Measurements from ENCODE around the gene CHST11. TPM values are rescaled to one million over a fixed set of nuclear protein-coding genes. Genes with fewer than 3 reads are reported as not detected.

Gene CHST11
- total and polyA plus RNA-seq, 3 donors from 2014 or later = 5.1 to 36.9 (median 23.9) TPM

DNA sequence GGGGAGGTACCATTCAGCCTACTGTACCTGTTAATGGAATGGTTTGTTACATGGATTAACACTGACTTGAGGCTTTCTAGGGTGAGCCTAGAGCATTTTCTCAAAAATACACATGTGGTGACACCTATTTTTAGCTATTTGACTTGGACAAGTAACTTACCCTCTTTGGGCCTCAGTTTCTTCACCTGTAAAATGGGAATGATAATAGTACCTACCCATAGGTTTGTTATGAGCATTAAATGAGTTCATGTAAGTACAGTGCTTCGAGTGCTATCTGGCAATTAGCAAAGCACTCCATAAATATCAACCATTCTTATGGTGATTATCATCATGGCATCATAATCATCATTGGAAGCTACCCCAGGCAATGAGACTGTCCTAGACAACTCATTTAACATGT, 216.5 kb downstream of the CHST11 start:
- Histone ChIP-seq H3K4me1 (peaks cover 59% of the 10 kb centered on the region), H3K27ac (peak overlapping the region; percentile 73 to 81), H3K36me3 (ENCODE audit: low read depth, missing control alignments) (no peaks in the 10 kb centered on the region), H3K4me3 (no peak overlapping the region), H3K27me3 (no peaks in the 10 kb centered on the region), H3K9me3 (no peaks in the 10 kb centered on the region)
- TF ChIP-seq, protein P1, sequence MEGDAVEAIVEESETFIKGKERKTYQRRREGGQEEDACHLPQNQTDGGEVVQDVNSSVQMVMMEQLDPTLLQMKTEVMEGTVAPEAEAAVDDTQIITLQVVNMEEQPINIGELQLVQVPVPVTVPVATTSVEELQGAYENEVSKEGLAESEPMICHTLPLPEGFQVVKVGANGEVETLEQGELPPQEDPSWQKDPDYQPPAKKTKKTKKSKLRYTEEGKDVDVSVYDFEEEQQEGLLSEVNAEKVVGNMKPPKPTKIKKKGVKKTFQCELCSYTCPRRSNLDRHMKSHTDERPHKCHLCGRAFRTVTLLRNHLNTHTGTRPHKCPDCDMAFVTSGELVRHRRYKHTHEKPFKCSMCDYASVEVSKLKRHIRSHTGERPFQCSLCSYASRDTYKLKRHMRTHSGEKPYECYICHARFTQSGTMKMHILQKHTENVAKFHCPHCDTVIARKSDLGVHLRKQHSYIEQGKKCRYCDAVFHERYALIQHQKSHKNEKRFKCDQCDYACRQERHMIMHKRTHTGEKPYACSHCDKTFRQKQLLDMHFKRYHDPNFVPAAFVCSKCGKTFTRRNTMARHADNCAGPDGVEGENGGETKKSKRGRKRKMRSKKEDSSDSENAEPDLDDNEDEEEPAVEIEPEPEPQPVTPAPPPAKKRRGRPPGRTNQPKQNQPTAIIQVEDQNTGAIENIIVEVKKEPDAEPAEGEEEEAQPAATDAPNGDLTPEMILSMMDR (IDR thresholded peaks at IDR 0.05) = no peak
- TF ChIP-seq POLR2A (IDR thresholded peaks at IDR 0.05) = no peak
- 70 to 82% methylated on average over 1 of the region's 1 CpG for WGBS, 2 donors
- intact Hi-C loops (cut with DNase I; ENCODE audit: low total_unique reads) = no loop called here
- DNase-seq = no peak

DNA sequence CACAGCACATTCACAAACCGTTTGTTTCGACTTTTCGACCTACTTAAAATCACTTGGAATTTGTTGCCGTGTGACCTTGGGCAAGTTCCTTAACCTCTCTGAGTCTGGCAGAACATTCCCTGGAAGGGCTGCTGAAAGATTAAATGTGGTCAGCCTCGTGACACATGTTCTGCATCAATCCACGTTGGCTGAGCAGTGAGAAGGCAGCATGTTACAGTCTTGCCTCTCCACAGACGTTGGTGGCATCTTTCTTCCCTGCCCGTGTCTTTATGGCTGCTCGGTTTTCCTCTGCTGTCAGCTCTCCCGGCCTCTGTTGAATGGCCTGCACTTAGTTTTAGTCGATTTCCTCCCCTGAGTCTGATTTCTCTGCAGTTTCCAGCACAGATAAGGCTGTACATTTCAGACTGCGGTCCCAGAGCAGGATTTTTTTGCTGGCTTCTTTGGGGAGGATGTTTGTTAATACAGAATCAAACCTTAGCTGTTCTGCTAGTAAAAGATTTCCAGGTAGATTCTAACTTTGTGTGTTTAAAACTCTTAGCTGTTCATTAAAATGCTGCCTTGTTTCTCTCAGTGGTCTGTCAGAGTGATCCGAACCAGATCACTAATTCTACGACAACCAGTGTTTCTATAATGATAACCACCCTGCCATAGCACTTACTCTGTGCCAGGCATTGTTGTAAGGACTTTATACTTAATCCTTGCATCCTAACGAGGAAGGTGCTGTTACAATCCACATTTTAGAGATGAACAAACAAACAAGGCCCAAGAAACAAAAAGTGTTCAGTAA, 217.1 kb downstream of the CHST11 start:
- Histone ChIP-seq H3K27ac (peak overlapping the region; percentile 73 to 81), H3K4me3 (no peak overlapping the region), H3K36me3 (ENCODE audit: low read depth, missing control alignments) (no peaks in the 10 kb centered on the region), H3K4me1 (peaks cover 53% of the 10 kb centered on the region), H3K9me3 (no peaks in the 10 kb centered on the region), H3K27me3 (no peaks in the 10 kb centered on the region)
- WGBS, 2 donors = 34 to 37% methylated on average over 15 of the region's 15 CpGs
- intact Hi-C loops (cut with DNase I; ENCODE audit: low total_unique reads) = no loop called here
- peak; percentile 84 for DNase-seq
- no peak for TF ChIP-seq POLR2A (IDR thresholded peaks at IDR 0.05)
- TF ChIP-seq, protein P1 (IDR thresholded peaks at IDR 0.05) = no peak

DNA sequence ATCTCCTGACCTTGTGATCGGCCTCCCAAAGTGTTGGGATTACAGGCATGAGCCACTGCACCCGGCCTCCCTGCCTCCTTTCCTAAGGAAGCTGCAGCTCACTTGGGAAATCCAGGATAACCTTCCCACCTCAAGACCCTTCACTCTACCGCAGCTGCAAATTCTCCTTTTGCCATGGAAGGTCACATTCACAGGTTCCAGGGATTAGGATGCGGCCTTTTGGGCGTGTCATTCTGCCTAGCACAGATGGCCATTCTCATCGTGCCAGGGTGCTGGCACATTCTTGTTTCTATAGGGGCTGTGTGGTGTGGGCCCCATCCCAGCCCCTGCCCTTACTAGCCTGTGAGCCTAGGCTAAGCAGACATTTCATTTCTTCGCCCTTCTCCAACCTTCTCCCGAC, 219.9 kb downstream of the CHST11 start:
- no peak for DNase-seq
- WGBS, 2 donors = 88 to 90% methylated on average over 7 to 8 of the region's 8 CpGs
- no peak overlapping the region for H3K4me3 ChIP-seq
- H3K27me3 ChIP-seq = no peaks in the 10 kb centered on the region
- no peaks in the 10 kb centered on the region for H3K9me3 ChIP-seq
- H3K36me3 ChIP-seq (ENCODE audit: low read depth, missing control alignments) = no peaks in the 10 kb centered on the region
- intact Hi-C loops (cut with DNase I; ENCODE audit: low total_unique reads) = no loop called here
- H3K4me1 ChIP-seq = peaks cover 26% of the 10 kb centered on the region
- TF ChIP-seq, protein P1 (IDR thresholded peaks at IDR 0.05) = no peak
- no peak for TF ChIP-seq POLR2A (IDR thresholded peaks at IDR 0.05)
- no peak overlapping the region for H3K27ac ChIP-seq

DNA sequence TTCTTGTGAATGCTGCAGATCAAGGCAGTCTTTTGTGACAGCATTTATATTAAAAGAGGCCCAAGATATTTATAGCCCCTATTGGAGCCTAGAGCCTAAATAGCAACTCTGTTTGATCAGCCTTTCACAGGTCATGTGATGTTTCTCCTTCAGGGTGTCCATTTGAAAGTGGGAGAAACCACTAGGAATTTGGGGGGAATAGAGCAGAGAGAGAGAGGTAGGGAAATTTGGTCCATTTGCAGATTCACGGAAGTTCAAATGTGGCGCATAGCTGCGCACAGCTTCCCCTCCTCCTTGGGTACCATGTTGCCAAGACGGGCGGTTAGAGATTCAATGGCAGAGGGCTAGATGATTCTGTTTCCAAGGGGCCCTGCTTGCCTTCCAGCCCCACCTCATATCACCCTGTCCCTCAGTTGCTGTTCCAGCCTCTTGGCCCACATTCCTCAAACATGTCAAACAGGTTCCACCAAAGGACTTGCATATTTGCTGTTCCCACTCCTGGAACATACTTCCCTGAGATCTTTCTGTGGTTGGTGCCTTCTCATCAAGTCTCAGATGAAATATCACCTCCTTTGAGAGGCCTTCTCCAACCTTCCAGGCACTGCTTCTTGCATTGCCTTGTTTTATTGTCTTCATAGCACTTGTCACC, 220.8 kb downstream of the CHST11 start:
- peaks cover 18% of the 10 kb centered on the region for H3K4me1 ChIP-seq
- H3K4me3 ChIP-seq = no peak overlapping the region
- intact Hi-C loops (cut with DNase I; ENCODE audit: low total_unique reads) = no loop called here
- no peak overlapping the region for H3K27ac ChIP-seq
- no peaks in the 10 kb centered on the region for H3K27me3 ChIP-seq
- no peak for DNase-seq
- H3K36me3 ChIP-seq (ENCODE audit: low read depth, missing control alignments) = no peaks in the 10 kb centered on the region
- 85 to 99% methylated on average over 5 of the region's 5 CpGs for WGBS, 2 donors
- TF ChIP-seq POLR2A (IDR thresholded peaks at IDR 0.05) = no peak
- TF ChIP-seq, protein P1 (IDR thresholded peaks at IDR 0.05) = no peak
- H3K9me3 ChIP-seq = no peaks in the 10 kb centered on the region
